ENCODE results near the gene MBOAT1.

GRCh38 chr6:20207088-20207418 lies 5.2 kb downstream of the MBOAT1 start:
- TF ChIP-seq CTCF (conservative IDR thresholded peaks at IDR 0.05; ENCODE audit: low read depth, low read length) (no peak), EZH2 (IDR thresholded peaks at IDR 0.05; ENCODE audit: borderline replicate concordance, low read depth, low read length, poor library complexity, severe bottlenecking) (no peak)

All from A673 (cell line).